NCI-H187 (cell line): ENCODE data around the gene SLC10A6.
"Not testable (repeated sequence)": the region's sequence is repeated elsewhere in the genome, so short reads cannot be mapped to it uniquely, and the experiment has no call there.

Experiments used
- DNase-seq, 2 experiments: peaks; one replicate each; lab custom pipeline; 2025; lab: John Stamatoyannopoulos, UW

SLC10A6 gene, protein sequence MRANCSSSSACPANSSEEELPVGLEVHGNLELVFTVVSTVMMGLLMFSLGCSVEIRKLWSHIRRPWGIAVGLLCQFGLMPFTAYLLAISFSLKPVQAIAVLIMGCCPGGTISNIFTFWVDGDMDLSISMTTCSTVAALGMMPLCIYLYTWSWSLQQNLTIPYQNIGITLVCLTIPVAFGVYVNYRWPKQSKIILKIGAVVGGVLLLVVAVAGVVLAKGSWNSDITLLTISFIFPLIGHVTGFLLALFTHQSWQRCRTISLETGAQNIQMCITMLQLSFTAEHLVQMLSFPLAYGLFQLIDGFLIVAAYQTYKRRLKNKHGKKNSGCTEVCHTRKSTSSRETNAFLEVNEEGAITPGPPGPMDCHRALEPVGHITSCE

DNA sequence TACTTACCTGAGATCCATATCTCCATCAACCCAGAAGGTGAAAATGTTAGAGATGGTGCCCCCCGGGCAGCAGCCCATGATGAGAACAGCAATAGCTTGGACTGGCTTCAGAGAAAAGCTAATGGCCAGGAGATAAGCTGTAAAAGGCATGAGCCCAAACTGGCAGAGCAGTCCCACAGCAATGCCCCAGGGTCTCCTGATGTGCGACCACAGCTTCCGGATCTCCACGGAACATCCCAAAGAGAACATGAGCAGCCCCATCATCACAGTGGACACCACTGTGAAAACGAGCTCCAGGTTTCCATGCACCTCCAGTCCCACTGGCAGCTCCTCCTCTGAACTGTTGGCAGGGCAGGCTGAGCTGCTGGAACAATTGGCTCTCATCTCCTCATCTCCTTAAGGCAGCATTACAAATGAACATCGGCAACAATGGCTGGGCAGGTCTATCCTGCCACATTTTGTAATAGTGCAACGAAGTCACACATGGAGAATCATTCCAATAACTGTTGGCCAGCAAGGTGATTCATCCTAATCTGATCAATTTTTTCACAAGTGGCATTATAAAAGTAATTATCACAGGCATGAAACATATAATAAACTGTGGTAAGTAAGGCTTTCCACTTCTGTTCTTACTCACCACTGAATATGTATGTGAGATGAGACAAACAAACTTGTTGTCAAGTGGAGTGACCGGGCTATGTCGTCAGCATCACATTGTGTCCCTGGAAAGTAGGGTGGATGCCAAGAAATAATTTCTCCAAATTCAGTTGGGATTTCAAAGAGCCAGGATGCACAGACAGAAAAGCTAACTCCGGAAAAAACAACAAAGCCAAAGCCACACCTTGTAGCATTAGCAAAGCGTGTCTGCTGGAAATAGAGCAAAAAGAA is at the start of gene SLC10A6:
TSS of gene SLC10A6 (minus strand) at position 653 of the 888 bp plus-strand sequence. CDS start at position 384, 269 bp downstream.
- no peak for DNase-seq

DNA sequence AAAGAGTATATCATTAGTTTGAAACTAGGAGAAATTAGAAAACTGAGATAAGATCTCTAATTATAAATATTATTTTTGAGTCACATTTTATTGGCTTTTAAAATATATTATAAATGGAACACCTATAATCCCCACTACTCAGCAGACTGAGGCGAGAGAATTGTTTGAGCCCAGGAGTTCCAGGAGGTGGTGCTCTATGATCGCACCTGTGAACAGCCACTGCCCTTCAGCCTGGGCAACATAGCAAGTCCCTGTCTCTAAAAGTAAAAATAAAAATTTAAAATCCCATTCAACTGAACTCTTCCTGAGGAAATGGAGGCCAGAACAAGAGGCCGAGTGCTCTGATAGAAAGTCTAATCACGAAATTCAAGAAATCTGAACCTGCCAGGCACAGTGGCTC is 49.4 kb upstream of the SLC10A6 start:
- no peak for DNase-seq

DNA sequence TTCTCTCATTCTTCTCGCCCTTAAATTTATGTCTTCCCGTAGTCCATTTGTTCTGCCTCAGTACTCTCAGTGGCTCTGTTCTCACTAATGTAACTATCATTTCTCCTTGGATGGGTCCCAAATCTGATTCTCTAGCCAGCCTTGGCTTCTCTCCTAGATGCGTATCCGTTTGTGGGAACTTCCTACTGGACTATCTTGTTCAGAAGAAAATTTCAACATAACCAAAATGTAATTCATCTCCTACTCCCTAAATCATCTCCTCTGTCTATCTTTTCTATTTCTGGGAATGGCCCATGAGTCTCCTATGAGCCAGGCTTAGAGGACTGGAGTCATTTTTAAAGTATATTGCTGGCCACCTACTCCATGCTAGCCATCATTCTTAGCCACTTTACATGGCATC is 47.4 kb upstream of the SLC10A6 start:
- no peak for DNase-seq

DNA sequence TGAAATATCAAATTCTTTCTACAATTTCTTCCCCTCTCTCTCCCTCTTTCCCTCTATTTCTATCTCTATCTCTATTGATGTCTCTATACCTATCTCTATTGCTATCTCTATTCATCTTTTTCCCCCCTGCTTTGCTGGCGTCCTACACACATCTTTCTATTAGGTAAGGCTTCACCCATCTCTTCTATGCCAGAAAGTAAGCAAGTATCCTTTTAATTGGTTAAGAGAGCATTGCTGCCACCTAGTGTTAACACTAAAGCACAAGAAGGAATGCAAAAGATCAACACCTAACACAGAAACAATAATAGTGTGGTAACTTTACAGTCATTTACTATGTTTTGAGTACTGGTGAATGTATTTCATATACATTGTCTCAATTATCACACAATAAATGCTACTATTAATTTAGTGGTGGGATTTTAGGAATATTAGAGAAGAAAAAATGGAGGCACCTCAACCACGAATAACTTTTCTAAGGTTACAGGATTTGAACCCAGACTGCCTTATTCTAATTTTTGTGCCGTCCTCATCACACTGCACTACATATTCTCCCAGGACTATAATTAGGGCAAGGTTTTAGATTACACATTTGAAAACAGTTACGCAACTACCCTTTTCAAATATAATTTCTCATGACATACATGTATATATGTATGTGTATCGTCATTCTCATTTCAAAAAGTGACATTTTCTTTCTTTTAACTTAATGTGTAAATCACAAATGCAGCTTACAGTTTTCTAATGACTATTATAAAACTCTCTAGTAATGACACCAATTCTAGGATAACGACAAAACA is 46.7 kb upstream of the SLC10A6 start:
- DNase-seq = peak; percentile 6 to 32

DNA sequence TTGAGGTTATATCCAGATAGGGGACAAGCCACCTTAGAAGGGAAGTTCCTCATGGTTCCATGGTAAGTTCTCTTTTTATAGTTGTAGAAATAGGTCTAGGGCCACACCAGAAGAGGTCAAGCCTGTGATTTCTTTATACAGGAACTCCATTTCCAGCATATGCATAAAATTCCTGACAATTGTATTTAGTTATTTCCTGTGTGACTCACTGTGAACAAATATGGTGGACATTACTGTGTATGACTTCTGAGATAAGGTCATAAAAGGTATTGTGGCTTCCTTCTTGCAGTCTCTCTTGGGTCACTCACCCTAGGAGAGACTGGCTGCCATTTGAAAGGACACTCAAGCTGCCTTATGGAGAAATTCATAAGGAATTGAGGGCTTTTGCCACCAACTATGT is 45.3 kb upstream of the SLC10A6 start:
- no peak for DNase-seq

DNA sequence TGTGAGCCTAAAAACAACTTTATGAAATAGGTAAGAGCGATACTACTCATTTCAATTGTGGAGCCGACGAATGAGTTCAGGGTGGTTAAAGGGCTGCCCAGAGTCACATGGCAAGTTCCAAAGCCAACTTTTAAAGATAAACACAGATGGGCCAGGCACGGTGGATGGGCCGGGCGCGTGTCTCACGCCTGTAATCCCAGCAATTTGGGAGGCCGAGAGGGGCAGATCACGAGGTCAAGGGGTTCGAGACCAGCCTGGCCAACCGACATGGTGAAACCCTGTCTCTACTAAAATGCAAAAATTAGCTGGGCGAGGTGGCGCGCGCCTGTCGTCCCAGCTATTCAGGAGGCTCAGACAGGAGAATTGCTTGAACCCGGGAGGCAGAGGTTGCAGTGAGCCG is 44.0 kb upstream of the SLC10A6 start:
- no peak for DNase-seq

DNA sequence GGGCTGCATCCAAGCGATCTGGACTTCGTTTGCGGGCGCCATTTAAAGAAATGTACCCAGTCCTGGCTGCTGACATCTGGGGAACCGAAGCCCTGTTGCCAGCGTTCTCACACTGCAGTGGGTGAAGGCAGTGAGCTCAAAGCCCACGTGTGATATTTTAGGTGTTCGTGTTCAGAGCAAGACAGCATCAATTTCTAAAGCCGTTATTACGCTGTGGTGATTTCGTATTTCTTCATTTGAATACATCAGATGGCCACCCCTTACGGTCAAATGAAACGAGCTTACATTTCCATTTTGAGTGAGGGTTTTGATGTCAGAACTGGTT is 43.4 kb upstream of the SLC10A6 start:
- no peak for DNase-seq

DNA sequence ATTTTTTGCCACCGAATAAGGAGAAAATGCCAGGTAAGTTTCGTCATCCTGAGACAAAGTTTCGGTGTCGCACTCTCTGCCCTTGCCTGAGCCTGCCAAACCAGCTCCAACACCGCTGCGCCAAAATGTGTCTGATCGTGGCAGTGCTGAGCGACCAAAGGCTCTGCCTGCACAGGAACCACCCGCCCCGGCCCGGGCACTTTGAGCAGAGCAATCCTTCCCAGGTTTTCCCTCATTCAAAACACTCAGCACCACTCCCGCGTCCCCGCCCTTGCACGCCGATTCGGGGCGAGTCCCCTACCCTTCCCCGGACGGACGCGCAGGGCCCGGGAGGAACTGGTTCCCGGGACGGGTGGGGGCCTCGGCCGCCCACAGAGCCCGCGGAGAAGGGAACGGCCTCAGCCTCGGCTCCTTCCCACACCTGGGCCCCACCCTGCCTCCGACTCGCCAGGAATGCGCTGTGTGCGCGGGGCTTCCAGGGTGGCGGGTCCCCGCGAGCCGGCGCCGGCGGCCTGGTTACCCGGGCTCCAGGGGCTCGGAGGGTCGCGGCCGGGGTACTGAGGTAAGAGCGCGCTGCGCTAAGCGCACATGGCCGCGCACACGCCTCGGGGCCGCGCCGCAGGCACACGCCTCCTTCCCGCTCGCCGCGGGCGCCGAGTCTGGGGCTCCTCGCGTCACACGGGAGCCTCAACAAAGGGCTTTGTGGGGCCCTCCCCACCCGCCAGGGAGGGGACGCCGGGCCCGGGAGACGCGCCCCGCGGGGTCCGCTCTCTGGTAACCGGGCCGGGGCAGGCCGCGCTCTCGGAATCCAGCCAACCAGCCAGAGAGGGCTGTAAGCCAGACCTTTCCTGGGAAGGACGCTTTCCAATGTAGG is 42.8 kb upstream of the SLC10A6 start, which contains the start of gene C4orf36:
TSS of gene C4orf36 (minus strand) at position 661 of the 874 bp plus-strand sequence. CDS start 902 bp downstream, outside the sequence.
- peak; percentile 51 to 65 for DNase-seq

DNA sequence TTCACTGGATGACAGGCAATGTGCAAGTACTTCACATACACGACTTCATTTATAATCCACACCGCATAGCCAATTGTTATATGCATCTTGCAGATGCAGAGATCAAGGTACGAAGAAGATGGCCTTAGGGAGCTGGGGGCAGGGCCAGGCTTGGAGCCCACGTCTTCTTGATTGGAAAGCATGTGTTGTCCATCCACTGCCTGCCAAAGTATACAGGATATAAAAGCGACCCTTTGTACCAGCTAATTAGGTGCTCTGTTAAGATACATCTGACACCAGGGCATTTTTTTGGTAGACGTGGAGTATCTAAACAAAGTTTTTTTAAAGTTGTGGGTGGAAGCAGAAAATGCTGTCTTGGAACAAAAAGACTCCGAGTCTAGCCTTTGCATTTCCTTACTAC is 41.6 kb upstream of the SLC10A6 start:
- no peak for DNase-seq

DNA sequence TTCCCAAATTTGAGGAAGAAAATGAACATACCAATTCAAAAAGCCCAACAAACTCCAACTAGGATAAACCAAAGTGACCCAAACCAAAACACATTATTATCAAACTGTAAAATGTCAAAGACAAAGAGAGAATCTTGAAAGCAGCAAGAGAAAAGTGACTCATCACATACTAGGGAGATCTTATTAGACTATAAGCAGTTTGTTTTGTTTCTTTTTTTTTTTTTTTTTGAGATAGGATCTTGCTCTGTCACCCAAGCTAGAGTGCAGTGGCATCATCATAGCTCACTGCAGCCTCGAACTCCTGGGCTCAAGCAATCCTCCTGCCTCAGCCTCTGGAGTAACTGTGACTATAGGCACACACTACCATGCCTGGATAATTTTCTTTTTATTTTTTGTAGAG is 30.5 kb upstream of the SLC10A6 start:
- no peak for DNase-seq

DNA sequence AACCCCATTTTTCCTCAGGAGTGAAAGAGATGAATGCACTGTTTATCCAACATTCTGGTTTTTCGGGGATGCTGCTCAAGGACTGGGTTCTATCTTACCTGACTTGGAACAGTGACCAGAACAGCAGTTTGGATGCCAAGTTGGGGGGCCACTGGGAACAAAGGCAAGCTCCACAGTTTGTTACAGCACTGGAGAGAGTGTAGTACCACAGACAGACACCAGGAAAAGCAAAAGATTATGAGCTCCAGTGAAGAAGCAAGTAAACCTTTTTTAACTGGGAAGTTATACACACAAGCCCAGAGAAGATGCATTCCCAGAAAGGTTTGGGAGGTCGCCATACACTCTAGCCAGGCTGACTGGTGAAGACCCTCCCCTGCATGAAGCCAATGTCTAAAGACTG is 29.5 kb upstream of the SLC10A6 start:
- DNase-seq = no peak

DNA sequence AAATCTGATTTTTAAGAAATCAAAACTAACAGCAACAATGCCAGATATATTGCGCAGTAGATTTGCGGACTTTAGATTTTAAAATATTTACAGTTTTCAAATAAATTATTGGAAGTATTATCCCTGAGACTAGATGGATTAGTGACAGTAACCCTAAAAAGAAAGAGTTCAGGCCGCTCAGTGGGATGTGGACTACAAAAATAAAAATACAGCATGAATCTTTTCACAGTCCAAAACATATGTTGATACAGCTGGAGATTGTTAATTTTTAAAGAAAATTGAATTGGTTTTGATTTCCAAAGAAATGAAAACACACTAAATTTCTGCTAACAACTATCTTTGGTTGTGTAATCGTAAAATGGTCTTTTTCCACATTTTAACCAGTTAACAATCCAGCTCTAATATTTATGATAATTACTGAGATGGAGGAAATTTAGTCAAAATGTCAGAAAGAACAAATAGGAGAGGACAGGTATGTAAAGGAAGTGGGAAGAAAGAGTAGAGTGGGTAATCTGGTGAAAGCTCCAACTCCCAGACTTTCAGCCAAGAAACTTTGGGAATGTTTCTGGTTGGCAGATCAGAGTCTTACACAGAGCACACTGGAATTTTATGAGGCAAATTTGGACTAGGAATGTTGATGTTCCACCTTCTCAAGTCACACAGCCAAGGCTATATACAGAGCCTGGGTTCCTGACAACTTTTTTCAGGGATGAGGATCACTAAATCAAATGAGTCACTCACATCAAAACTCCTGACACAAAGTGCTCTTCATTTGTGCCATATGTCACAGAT is 27.9 kb upstream of the SLC10A6 start:
- no peak for DNase-seq

DNA sequence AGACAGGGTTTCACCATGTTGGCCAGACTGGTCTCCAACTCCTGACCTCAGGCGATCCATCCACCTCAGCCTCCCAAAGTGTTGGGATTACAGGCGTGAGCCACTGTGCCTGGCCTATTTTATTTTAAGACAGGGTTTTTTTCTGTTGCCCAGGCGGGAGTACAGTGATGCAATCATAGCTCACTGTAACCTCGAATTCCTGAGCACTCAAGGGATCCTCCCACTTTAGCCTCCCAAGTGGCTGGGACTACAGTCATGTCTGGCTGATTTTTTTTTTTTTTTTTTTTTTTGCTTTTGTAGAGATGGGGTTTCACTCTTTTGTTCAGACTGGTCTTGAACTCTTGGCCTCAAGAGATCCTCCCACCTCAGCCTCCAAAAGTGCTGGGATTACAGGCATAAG is 26.3 kb upstream of the SLC10A6 start:
- not testable (repeated sequence) for DNase-seq

DNA sequence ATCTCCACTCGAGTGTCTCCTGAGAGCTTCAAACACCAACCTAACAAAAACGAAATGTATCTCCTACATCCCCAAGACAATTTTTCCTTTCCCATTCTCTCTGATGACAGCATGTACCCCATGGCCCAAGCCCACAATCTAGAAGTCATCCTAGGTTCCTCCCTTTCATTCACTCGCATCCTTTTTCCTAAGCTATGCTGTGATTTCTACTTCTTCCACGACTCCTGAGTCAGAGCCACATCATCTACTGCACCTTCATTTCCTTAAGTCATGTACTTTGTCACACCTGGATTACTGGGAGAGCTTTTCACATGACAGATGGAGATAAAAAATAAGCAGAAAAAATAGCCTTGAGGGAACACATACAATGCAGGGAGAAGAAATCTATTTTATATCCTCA is 23.0 kb upstream of the SLC10A6 start:
- no peak for DNase-seq

DNA sequence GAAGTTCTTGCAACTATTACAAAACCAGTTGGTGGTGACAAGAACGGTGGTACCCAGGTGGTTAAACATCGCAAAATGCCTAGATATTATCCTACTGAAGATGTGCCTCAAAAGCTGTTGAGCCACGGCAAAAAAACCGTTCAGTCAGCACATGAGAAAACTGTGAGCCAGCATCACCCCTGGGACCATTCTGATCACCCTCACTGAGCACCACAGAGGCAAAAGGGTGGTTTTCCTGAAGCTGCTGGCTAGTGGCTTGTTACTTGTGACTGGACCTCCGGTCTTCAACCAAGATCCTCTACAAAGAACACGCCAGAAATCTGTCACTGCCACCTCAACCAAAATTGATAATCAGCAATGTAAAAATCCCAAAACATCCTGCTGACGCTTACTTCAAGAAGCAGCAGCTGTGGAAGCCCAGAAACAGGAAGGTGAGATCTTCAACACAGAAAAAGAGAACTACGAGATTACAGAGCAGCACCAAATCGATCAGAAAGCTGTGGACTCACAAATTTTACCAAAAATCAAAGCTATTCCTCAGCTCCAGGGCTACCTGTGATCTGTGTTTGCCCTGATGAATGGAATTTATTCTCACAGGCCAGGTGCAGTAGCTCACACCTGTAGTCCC is 21.4 kb upstream of the SLC10A6 start:
- no peak for DNase-seq

DNA sequence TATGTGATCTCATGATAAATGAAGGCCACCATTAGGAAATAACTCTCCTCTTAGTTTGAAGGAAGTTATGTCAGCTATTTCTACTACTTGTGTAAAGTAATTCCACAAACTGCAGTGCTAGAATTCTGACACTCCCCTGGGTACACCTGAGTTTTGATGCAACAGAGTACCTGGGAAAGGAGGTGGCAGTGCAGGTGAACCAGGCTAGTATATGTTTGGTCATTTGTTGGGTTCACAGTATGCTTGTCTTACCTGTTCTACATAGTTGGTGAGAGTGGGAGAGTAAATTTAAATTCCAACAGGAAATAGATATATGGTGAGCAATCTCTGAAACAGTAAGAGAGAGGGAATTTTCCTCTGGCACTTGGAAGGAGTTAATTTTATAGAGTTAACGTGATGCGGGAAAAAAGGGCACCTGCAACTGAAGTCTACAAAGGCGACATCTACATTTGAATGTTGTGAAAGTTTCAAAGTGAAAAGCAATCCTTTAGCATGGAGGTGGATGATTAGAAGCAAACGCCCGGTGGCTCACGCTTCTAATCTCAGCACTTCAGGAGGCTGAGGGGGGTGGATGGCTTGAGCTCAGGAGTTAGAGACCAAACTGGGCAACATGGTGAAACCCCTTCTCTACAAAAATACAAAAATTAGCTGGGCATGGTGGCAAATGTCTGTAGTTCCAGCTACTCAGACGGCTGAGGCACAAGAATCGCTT is 8.3 kb upstream of the SLC10A6 start:
- DNase-seq = no peak

DNA sequence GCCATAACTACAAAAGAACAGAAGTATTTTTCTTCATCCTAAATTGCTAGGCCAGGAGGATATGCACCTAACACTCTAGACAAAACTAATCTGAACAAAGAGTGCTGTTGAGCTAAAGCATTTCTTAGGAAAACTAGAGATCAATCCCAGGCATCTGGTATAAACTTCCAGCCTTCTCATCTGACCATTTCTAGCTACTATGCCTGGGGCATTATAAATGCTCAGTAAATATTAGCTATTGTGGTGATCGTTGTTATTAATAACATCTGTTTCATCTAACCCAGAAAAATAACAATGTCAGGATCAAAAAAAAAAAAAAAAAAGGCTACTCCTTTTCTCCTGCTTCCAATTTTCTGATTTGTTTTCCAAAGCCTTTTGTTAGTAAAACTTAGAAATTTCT is 7.7 kb upstream of the SLC10A6 start:
- DNase-seq = no peak

DNA sequence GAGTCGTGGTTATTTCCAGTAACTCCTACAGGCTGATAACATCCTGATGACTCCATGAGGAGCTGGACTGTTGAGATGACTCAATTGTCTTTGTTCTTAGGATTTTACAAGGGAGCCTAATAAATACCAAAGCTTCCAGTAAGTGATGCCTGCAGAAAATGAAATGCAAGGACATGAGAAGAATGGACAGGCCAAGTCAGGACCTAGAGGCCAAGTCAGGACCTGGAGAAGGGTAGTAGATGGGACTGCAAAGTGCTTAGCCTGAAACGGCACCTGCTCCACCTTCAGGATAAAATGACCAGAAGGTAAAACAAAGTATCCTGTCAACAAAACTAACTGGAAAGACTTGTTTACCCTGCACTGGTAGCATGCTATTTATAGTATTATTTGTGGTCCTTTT is 6.4 kb upstream of the SLC10A6 start:
- DNase-seq = no peak

DNA sequence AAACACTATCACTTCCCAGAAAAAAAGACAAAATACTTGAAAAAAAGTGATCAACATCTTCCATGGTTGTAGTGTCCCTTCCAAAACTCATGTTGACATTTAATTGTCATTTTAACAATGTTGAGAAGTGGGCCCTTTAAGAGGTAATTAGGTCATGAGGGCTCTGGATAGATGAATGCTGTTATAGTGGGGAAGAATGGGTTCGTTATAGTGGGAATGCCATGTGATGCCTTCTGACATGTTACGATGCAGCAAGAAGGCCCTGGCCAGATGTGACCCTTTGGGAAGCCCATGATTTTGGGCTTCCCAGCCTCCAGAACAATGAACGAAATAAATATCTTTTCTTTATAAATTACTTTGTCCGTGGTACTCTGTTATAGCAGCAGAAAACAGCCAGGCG is 4.0 kb upstream of the SLC10A6 start:
- DNase-seq = no peak
